Mucosa of descending colon (tissue), 3 donors: ENCODE results near the gene VSTM5. TPM values are rescaled to one million over a fixed set of nuclear protein-coding genes. Genes with fewer than 3 reads are reported as not detected.

Experiments
- ATAC-seq: fragments of 200-7000 bp; cut with Tn5 transposase; one replicate; pipeline ENCODE4 v1.9.1; 2020; ENCODE audit warnings: mild to moderate bottlenecking, moderate library complexity
- DNase-seq, 3 donors: peaks; one replicate each; pipeline ENCODE4 v3.0.0-alpha.2; 2020
- H3K36me3 ChIP-seq: fragments of 200-600 bp; one replicate; pipeline ENCODE4 v1.8.0; 2021; ENCODE audit warnings: low read depth, mild to moderate bottlenecking
- H3K4me1 ChIP-seq: fragments of 200-600 bp; one replicate; pipeline ENCODE4 v1.8.0; 2021; ENCODE audit warnings: low read depth, mild to moderate bottlenecking
- H3K4me3 ChIP-seq: fragments of 200-600 bp; one replicate; pipeline ENCODE4 v1.8.0; 2021; ENCODE audit warnings: mild to moderate bottlenecking
- H3K9me3 ChIP-seq: fragments of 200-600 bp; one replicate; pipeline ENCODE4 v1.8.0; 2021; ENCODE audit warnings: mild to moderate bottlenecking
- CTCF ChIP-seq: fragments of 200-600 bp; IDR thresholded peaks from one replicate; pipeline ENCODE4 v1.8.0; 2022; ENCODE audit warnings: antibody characterized with exemption, mild to moderate bottlenecking
- intact Hi-C, 2 donors: fragments of 100-400 bp; cut with DNase I in 1 of 2; cut with micrococcal nuclease in 1 of 2; formaldehyde crosslinking; loops; one replicate each; pipeline versions ENCODE4 v1.11.0 to v1.11.1; 2022; cut with DNase I, micrococcal nuclease
- total RNA-seq, 3 donors: library from RNA; stranded (reverse); fragmentation: NEBNext Ultra II Directional in 2 of 3; extraction: Animal tissue kit (Norgen Biotek cat#: 25700) in 2 of 3; gene quantifications; one replicate each; pipeline versions ENCODE4 v1.2.1 to v1.2.4, GENCODE V29; 2021 to 2023
- donor health status: DM: no; HTN: no; CAD: no; lungs with moderate emphysema.
- donor health status: DM: no; HTN: no; CAD: no.
- donor health status: DM: no; HTN: yes; CAD: no.

Gene VSTM5
- total RNA-seq, 3 donors from 2014 or later: 1.8 to 3.4 (median 2.4) TPM

- Histone ChIP-seq H3K4me1 (no peaks in the 10 kb centered on the region), H3K9me3 (no peaks in the 10 kb centered on the region), H3K36me3 (no peaks in the 10 kb centered on the region), H3K4me3 (no peak overlapping the region)
- ATAC-seq: peak; percentile 77
- intact Hi-C loops: no loop called here
- TF ChIP-seq CTCF: no peak
- DNase-seq: peak in 1 of 3 donors; percentile 21
These were observed 28.8 kb downstream of the VSTM5 start for GRCh38 chr11:93821617-93822016.

- Histone ChIP-seq H3K4me3 (no peak overlapping the region), H3K4me1 (no peaks in the 10 kb centered on the region), H3K9me3 (no peaks in the 10 kb centered on the region), H3K36me3 (no peaks in the 10 kb centered on the region)
- intact Hi-C loops: no loop called here
- TF ChIP-seq CTCF: no peak
- DNase-seq: no peak
- ATAC-seq: no peak
These were observed 29.6 kb downstream of the VSTM5 start for GRCh38 chr11:93820847-93821246.

DNA sequence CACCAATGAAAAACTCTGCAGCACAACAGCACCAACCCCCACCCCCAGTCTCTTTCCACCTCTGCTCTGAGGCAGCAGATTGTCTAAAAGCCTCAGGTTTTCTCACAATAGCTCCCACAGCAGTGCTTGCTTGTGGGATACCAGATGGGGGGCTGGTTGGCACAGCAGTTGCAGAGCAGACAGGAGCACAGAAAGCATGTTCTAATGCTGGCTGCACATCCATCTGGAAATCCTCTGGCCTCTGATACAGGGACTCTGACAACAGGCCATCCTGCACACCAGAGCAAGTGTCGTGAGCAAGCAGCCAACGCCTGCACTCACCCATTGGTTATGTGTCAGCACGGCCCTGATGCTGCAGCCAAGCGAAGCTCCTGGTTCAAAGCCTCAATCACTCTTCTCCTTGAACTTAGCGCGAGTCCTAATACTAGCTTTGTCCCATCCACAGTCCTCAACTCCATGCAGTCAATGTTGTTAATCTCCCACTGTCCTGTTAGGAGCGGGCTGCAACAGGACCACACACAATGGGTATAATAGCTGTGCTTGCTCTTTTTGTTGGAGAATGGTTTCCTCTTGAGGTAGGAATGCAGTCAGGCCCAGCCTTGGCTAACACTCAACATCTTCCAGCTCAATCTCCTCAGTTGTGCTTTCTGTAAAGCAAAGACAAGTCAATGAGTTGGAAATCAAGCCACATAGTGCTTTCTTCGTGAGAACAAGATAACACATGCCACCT, 30.3 kb downstream of the VSTM5 start:
- Histone ChIP-seq H3K9me3 (no peaks in the 10 kb centered on the region), H3K36me3 (no peaks in the 10 kb centered on the region), H3K4me3 (no peak overlapping the region), H3K4me1 (no peaks in the 10 kb centered on the region)
- intact Hi-C loops: no loop called here
- TF ChIP-seq CTCF: no peak
- DNase-seq (no peak), ATAC-seq (no peak)

DNA sequence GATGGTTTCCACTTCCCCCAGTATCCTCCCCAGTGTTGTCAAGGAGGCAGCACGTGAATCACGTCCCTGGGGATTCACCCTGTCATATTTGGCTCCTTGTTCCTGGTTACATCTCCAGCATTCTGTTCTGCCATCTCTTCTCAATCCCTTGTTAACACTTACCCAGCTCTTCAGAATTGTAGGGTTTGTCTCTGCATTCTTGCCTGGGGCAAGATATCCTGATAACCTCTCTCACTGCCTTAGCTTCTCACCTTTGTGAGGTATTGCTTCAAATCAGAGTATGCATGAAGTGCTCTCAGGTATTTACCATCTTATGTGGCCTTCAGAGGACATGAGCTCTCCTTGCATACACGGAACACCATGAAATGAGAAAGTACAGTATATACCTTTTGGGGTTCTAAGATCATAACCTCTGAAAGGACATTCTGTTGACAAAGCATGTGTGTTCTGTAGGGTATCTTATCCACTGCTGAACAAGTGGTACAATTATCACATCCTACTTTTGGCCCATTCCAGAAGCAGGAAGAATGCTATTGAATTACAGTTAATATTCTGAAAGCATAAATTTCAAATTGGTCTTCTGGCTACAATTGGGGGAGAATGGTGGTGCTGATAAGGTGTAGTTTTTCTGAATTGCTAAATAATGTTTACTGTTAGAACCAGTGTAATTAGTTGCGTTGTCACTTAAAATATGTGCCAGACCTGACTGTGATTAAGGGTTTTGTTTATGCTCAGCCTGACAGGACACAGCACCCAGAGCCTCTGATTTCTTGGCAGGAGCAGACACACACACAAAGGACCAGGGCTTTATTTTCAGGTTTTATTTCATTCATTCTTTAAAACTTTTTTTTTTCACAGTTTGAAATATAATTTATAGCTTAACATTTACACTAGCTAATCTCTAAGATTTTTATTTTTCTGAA, 32.7 kb downstream of the VSTM5 start:
- intact Hi-C loops: no loop called here
- ATAC-seq: no peak
- no peak for TF ChIP-seq CTCF
- Histone ChIP-seq H3K4me1 (no peaks in the 10 kb centered on the region), H3K36me3 (no peaks in the 10 kb centered on the region), H3K9me3 (no peaks in the 10 kb centered on the region), H3K4me3 (no peak overlapping the region)
- no peak for DNase-seq

GRCh38 chr11:93814966-93815633, 35.3 kb downstream of the VSTM5 start:
- Histone ChIP-seq H3K36me3 (no peaks in the 10 kb centered on the region), H3K4me3 (no peak overlapping the region), H3K9me3 (no peaks in the 10 kb centered on the region), H3K4me1 (no peaks in the 10 kb centered on the region)
- TF ChIP-seq CTCF: no peak
- DNase-seq: no peak
- no peak for ATAC-seq
- intact Hi-C loops: no loop called here
